ENCODE results near the gene HOXC4.

Gene HOXC4

GRCh38 chr12:54053751-54054741, at the start of gene HOXC4:
TSS of gene HOXC4 (plus strand) at chr12:54053835. CDS start at chr12:54053923, 88 bp downstream.
- DNase-seq = no peak

GRCh38 chr12:54004063-54004840, 49.4 kb upstream of the HOXC4 start:
- no peak for DNase-seq

- DNase-seq = no peak
Observed at GRCh38 chr12:54004841-54005530, 48.6 kb upstream of the HOXC4 start.

- no peak for DNase-seq
Observed at GRCh38 chr12:54005531-54005852, 48.1 kb upstream of the HOXC4 start.

- DNase-seq = peak; percentile 61 to 83 (median 72)
Observed at GRCh38 chr12:54005853-54006558, 47.6 kb upstream of the HOXC4 start.

GRCh38 chr12:54006559-54007220, 46.9 kb upstream of the HOXC4 start:
- no peak for DNase-seq

- DNase-seq = no peak
Observed at GRCh38 chr12:54007538-54008259, 45.9 kb upstream of the HOXC4 start.

GRCh38 chr12:54008260-54008552, 45.4 kb upstream of the HOXC4 start:
- DNase-seq = no peak

- no peak for DNase-seq
Observed at GRCh38 chr12:54009171-54010052, 44.2 kb upstream of the HOXC4 start.

- no peak for DNase-seq
Observed at GRCh38 chr12:54010053-54010971, 43.3 kb upstream of the HOXC4 start.

- no peak for DNase-seq
Observed at GRCh38 chr12:54010972-54011664, 42.5 kb upstream of the HOXC4 start.

- DNase-seq = no peak
Observed at GRCh38 chr12:54011665-54012532, 41.7 kb upstream of the HOXC4 start.

- DNase-seq = no peak
Observed at GRCh38 chr12:54012631-54013409, 40.8 kb upstream of the HOXC4 start.

GRCh38 chr12:54014377-54015017, 39.1 kb upstream of the HOXC4 start:
- DNase-seq = no peak

GRCh38 chr12:54015018-54015931, 38.4 kb upstream of the HOXC4 start:
- DNase-seq = no peak
